HL-60 (cell line): ENCODE measurements around the gene MARCHF2.
"Not testable (repeated sequence)": the region's sequence is repeated elsewhere in the genome, so short reads cannot be mapped to it uniquely, and the experiment has no call there.

ENCODE experiments used
- DNase-seq, 2 experiments: peaks; one replicate each; pipeline ENCODE4 v3.0.0-alpha.2; 2010 to 2020; ENCODE audit warnings: low read depth in 1 of 2, low spot score in 1 of 2
- H3K27ac ChIP-seq: fragments of 250-450 bp; sonication (Bioruptor Pico); replicated peaks from 2 replicates; pipeline ENCODE4 v1.5.1; 2020; ENCODE audit warnings: mild to moderate bottlenecking, moderate library complexity
- H3K27me3 ChIP-seq: fragments of 250-450 bp; sonication (Bioruptor Pico); 2 replicates; pipeline ENCODE4 v1.5.1; 2021; ENCODE audit warnings: mild to moderate bottlenecking, moderate library complexity; ENCODE audit not compliant: insufficient read depth, poor library complexity, severe bottlenecking
- H3K4me3 ChIP-seq: replicated peaks from 2 replicates; pipeline ENCODE4 v1.5.1; 2011; ENCODE audit warnings: mild to moderate bottlenecking, control low read depth, low read length; ENCODE audit not compliant: insufficient read depth
- GABPA ChIP-seq: IDR thresholded peaks from 2 replicates; pipeline ENCODE4 v1.6.1; 2012; ENCODE audit warnings: low read depth
- POLR2AphosphoS5 ChIP-seq: IDR thresholded peaks from 2 replicates; pipeline ENCODE4 v1.6.1; 2012; ENCODE audit warnings: low read depth
- SPI1 ChIP-seq: IDR thresholded peaks from 2 replicates; pipeline ENCODE4 v1.6.1; 2012; ENCODE audit warnings: low read depth, mild to moderate bottlenecking, borderline replicate concordance
- TF ChIP-seq, protein P1 (sequence below): IDR thresholded peaks from 2 replicates; pipeline ENCODE4 v1.6.1; 2012; ENCODE audit warnings: low read depth; ENCODE audit not compliant: insufficient replicate concordance
- TF ChIP-seq, protein P2 (sequence below): IDR thresholded peaks from one replicate; pipeline ENCODE4 v1.5.1; 2011; ENCODE audit warnings: low read length, control low read depth, inconsistent platforms; ENCODE audit not compliant: insufficient read depth

Gene MARCHF2

DNA sequence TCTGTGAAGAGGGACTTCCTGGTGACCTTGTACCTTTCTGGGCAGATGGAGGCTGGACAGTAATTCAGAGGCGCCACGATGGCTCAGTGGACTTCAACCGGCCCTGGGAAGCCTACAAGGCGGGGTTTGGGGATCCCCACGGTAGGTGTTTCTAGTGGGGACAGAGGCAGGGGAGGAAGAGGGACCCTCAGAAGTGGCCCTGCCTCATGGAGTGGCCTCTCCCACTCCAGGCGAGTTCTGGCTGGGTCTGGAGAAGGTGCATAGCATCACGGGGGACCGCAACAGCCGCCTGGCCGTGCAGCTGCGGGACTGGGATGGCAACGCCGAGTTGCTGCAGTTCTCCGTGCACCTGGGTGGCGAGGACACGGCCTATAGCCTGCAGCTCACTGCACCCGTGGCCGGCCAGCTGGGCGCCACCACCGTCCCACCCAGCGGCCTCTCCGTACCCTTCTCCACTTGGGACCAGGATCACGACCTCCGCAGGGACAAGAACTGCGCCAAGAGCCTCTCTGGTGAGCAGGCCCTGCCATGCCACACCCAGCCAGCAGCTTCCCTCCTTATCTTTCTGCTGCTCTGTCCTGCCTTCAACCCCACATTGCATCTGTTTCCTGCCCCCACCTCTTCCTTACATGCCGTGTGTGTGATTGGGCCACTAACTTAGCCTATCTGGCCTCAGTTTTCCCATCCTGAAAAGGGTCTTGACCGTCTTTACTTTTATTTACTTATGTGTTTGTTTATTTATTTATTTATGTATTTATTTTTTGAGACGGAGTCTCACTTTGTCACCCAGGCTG is 41.9 kb upstream of the MARCHF2 start:
- H3K4me3 ChIP-seq = no peak overlapping the region
- peak in 1 of 2 experiments; percentile 21 for DNase-seq
- TF ChIP-seq POLR2AphosphoS5 (no peak), GABPA (no peak), SPI1 (no peak)
- TF ChIP-seq, protein P1, sequence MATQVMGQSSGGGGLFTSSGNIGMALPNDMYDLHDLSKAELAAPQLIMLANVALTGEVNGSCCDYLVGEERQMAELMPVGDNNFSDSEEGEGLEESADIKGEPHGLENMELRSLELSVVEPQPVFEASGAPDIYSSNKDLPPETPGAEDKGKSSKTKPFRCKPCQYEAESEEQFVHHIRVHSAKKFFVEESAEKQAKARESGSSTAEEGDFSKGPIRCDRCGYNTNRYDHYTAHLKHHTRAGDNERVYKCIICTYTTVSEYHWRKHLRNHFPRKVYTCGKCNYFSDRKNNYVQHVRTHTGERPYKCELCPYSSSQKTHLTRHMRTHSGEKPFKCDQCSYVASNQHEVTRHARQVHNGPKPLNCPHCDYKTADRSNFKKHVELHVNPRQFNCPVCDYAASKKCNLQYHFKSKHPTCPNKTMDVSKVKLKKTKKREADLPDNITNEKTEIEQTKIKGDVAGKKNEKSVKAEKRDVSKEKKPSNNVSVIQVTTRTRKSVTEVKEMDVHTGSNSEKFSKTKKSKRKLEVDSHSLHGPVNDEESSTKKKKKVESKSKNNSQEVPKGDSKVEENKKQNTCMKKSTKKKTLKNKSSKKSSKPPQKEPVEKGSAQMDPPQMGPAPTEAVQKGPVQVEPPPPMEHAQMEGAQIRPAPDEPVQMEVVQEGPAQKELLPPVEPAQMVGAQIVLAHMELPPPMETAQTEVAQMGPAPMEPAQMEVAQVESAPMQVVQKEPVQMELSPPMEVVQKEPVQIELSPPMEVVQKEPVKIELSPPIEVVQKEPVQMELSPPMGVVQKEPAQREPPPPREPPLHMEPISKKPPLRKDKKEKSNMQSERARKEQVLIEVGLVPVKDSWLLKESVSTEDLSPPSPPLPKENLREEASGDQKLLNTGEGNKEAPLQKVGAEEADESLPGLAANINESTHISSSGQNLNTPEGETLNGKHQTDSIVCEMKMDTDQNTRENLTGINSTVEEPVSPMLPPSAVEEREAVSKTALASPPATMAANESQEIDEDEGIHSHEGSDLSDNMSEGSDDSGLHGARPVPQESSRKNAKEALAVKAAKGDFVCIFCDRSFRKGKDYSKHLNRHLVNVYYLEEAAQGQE = no peak
- TF ChIP-seq, protein P2, sequence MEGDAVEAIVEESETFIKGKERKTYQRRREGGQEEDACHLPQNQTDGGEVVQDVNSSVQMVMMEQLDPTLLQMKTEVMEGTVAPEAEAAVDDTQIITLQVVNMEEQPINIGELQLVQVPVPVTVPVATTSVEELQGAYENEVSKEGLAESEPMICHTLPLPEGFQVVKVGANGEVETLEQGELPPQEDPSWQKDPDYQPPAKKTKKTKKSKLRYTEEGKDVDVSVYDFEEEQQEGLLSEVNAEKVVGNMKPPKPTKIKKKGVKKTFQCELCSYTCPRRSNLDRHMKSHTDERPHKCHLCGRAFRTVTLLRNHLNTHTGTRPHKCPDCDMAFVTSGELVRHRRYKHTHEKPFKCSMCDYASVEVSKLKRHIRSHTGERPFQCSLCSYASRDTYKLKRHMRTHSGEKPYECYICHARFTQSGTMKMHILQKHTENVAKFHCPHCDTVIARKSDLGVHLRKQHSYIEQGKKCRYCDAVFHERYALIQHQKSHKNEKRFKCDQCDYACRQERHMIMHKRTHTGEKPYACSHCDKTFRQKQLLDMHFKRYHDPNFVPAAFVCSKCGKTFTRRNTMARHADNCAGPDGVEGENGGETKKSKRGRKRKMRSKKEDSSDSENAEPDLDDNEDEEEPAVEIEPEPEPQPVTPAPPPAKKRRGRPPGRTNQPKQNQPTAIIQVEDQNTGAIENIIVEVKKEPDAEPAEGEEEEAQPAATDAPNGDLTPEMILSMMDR = no peak
- peaks cover 12% of the 10 kb centered on the region for H3K27me3 ChIP-seq
- no peak overlapping the region for H3K27ac ChIP-seq

DNA sequence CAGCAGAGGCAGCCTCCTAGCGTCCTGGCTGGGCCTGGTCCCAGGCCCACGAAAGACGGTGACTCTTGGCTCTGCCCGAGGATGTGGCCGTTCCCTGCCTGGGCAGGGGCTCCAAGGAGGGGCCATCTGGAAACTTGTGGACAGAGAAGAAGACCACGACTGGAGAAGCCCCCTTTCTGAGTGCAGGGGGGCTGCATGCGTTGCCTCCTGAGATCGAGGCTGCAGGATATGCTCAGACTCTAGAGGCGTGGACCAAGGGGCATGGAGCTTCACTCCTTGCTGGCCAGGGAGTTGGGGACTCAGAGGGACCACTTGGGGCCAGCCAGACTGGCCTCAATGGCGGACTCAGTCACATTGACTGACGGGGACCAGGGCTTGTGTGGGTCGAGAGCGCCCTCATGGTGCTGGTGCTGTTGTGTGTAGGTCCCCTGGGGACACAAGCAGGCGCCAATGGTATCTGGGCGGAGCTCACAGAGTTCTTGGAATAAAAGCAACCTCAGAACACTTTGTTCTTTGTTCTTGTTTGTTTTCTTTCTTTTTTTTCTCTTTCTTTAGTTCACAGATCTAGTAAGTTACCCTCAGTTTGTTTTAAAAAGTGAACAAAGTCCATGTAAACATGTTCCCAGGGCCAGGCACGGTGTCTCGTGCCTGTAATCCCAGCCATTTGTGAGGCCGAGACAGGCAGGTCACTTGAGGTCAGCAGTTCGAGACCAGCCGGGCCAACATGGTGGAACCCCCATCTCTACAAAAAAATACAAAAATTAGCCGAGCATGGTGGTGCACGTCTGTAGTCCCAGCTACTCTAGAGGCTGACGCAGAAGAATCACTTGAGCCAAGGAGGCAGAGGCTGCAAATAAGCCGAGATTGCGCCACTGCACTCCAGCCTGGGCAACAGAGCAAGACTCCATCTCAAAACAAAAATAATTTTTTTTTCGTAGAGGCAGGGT is 39.0 kb upstream of the MARCHF2 start:
- no peak overlapping the region for H3K4me3 ChIP-seq
- no peaks in the 10 kb centered on the region for H3K27me3 ChIP-seq
- H3K27ac ChIP-seq = no peak overlapping the region
- no peak for TF ChIP-seq POLR2AphosphoS5
- no peak for TF ChIP-seq GABPA
- TF ChIP-seq, protein P1 = no peak
- TF ChIP-seq SPI1 = no peak
- TF ChIP-seq, protein P2 = no peak
- DNase-seq = no peak

DNA sequence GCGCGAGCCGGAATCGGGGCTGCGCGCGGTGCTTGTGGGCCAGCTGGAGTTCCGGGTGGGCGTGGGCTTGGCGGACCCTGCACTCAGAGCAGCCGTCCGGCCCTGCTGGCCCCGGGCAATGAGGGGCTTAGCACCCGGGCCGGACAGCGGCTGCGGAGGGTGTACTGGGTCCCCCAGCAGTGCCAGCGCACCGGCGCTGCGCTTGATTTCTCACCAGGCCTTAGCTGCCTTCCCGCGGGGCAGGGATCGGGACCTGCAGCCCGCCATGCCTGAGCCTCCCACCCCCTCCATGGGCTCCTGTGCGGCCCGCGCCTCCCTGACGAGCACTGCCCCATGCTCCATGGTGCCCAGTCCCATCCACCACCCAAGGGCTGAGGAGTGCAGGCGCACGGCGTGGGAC is 37.3 kb upstream of the MARCHF2 start:
- H3K27ac ChIP-seq, DNase-seq, H3K27me3 ChIP-seq, H3K4me3 ChIP-seq: not testable (repeated sequence)

DNA sequence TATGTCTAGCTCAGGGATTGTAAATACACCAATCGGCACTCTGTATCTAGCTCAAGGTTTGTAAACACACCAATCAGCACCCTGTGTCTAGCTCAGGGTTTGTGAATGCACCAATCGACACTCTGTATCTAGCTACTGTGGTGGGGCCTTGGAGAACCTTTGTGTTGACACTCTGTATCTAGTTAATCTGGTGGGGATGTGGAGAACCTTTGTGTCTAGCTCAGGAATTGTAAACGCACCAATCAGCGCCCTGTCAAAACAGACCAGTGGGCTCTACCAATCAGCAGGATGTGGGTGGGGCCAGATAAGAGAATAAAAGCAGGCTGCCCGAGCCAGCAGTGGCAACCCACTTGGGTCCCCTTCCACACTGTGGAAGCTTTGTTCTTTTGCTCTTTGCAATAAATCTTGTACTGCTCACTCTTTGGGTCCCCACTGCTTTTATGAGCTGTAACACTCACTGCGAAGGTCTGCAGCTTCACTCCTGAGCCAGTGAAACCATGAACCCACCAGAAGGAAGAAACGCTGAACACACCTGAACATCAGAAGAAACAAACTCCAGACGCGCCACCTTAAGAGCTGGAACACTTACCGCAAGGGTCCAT is 36.6 kb upstream of the MARCHF2 start:
- H3K4me3 ChIP-seq, H3K27me3 ChIP-seq, H3K27ac ChIP-seq, DNase-seq: not testable (repeated sequence)
